Neural cell (in vitro differentiated cells): ENCODE results near the gene TBXA2R. TPM values are rescaled to one million over a fixed set of nuclear protein-coding genes. Genes with fewer than 3 reads are reported as not detected.
A peak's percentile ranks its signal among the peaks of the same experiment; 100 is the strongest.

Experiments used
- H2AFZ ChIP-seq: fragments of 200-600, 300-800 bp; sonication (generic), shearing (Covaris generic); 2 replicates; pipeline ENCODE4 v1.6.0; 2014; ENCODE audit warnings: low read depth, mild to moderate bottlenecking, antibody characterized with exemption, low read length, moderate library complexity
- H3F3A ChIP-seq: fragments of 200-600 bp; shearing (Covaris generic); 2 replicates; pipeline ENCODE4 v1.6.1; 2016; ENCODE audit warnings: mild to moderate bottlenecking, moderate library complexity, mixed read lengths, antibody characterized with exemption, low read length; ENCODE audit not compliant: insufficient read depth, poor library complexity, severe bottlenecking
- H3K27ac ChIP-seq: fragments of 200-600, 300-800 bp; sonication (generic), shearing (Covaris generic); 2 replicates; pipeline ENCODE4 v1.5.1; 2014; ENCODE audit warnings: mild to moderate bottlenecking, low read length, moderate library complexity
- H3K27me3 ChIP-seq: fragments of 300-800, 200-600 bp; sonication (generic), shearing (Covaris generic); 2 replicates; pipeline ENCODE4 v1.6.0; 2014; ENCODE audit warnings: mild to moderate bottlenecking, low read depth, low read length, moderate library complexity; ENCODE audit not compliant: insufficient read depth
- H3K36me3 ChIP-seq: fragments of 300-800, 200-600 bp; sonication (generic), shearing (Covaris generic); 2 replicates; pipeline ENCODE4 v1.5.1; 2014; ENCODE audit warnings: mild to moderate bottlenecking, antibody characterized with exemption, low read length, moderate library complexity; ENCODE audit not compliant: insufficient read depth
- H3K4me2 ChIP-seq: fragments of 300-800, 200-600 bp; sonication (generic), shearing (Covaris generic); 2 replicates; pipeline ENCODE4 v1.6.0; 2014; ENCODE audit warnings: mild to moderate bottlenecking, low read length
- H3K4me3 ChIP-seq: fragments of 300-800, 200-600 bp; sonication (generic), shearing (Covaris generic); 2 replicates; pipeline ENCODE4 v1.5.1; 2014; ENCODE audit warnings: mild to moderate bottlenecking, low read length, moderate library complexity
- H3K79me2 ChIP-seq: fragments of 200-600 bp; shearing (Covaris generic); replicated peaks from 2 replicates; pipeline ENCODE4 v1.6.0; 2014; ENCODE audit warnings: mild to moderate bottlenecking, low read length, moderate library complexity; ENCODE audit not compliant: insufficient read depth
- H3K9ac ChIP-seq: fragments of 300-800, 200-600 bp; sonication (generic), shearing (Covaris generic); 2 replicates; pipeline ENCODE4 v1.6.1; 2016; ENCODE audit warnings: mild to moderate bottlenecking, low read length, mixed read lengths
- H3K9me2 ChIP-seq: fragments of 200-600 bp; shearing (Covaris generic); 2 replicates; pipeline ENCODE4 v1.6.1; 2016; ENCODE audit warnings: mild to moderate bottlenecking, low read length, mixed read lengths; ENCODE audit not compliant: insufficient read depth
- H3K9me3 ChIP-seq: fragments of 200-600, 300-800 bp; sonication (generic), shearing (Covaris generic); 2 replicates; pipeline ENCODE4 v1.6.1; 2016; ENCODE audit warnings: mild to moderate bottlenecking, mixed run types, low read length, moderate library complexity, mixed read lengths
- H4K20me1 ChIP-seq: fragments of 200-600 bp; shearing (Covaris generic); 2 replicates; pipeline ENCODE4 v1.6.1; 2016; ENCODE audit warnings: mild to moderate bottlenecking, mixed run types; ENCODE audit not compliant: insufficient read depth
- CTCF ChIP-seq: fragments of 450-650 bp; IDR thresholded peaks from 2 replicates; pipeline ENCODE4 v1.5.1; 2014; ENCODE audit warnings: antibody characterized with exemption, mild to moderate bottlenecking, moderate library complexity; ENCODE audit not compliant: poor library complexity, severe bottlenecking
- EZH2 ChIP-seq: fragments of 200-600, 300-800 bp; shearing (Covaris generic), sonication (generic); IDR thresholded peaks from 2 replicates; pipeline ENCODE4 v1.6.1; 2014; ENCODE audit warnings: antibody characterized with exemption, low read length, borderline replicate concordance, mild to moderate bottlenecking; ENCODE audit not compliant: insufficient read depth, poor library complexity, severe bottlenecking
- MXI1 ChIP-seq: fragments of 450-650 bp; conservative IDR thresholded peaks from 2 replicates; pipeline ENCODE4 v1.6.1; 2014; ENCODE audit warnings: antibody characterized with exemption, mild to moderate bottlenecking; ENCODE audit not compliant: poor library complexity, severe bottlenecking
- POLR2AphosphoS5 ChIP-seq: IDR thresholded peaks from 2 replicates; pipeline ENCODE4 v1.6.1; 2012
- RAD21 ChIP-seq: fragments of 450-650 bp; conservative IDR thresholded peaks from 2 replicates; pipeline ENCODE4 v1.6.1; 2014; ENCODE audit warnings: antibody characterized with exemption, mild to moderate bottlenecking, moderate library complexity
- REST ChIP-seq: IDR thresholded peaks from 2 replicates; pipeline ENCODE4 v1.6.1; 2012; ENCODE audit warnings: borderline replicate concordance
- SMC3 ChIP-seq: fragments of 450-650 bp; conservative IDR thresholded peaks from 2 replicates; pipeline ENCODE4 v1.6.1; 2014; ENCODE audit warnings: antibody characterized with exemption, mild to moderate bottlenecking, moderate library complexity; ENCODE audit not compliant: poor library complexity
- TAF1 ChIP-seq: IDR thresholded peaks from 2 replicates; pipeline ENCODE4 v1.6.1; 2012; ENCODE audit warnings: low read depth
- polyA plus RNA-seq: library from polyadenylated mRNA; depleted of rRNA; stranded (reverse); fragments of >200 nt; gene quantifications from 2 replicates; pipeline ENCODE4 v1.2.3, GENCODE V29; 2014

Gene TBXA2R
- polyA plus RNA-seq, 1 donor from 2014 or later, result not detected

- Histone ChIP-seq H2AFZ (no peak overlapping the region), H3F3A (no peaks in the 10 kb centered on the region), H3K27me3 (no peaks in the 10 kb centered on the region), H3K9me3 (no peaks in the 10 kb centered on the region), H3K9ac (peak overlapping the region; percentile 60), H4K20me1 (no peaks in the 10 kb centered on the region), H3K36me3 (no peaks in the 10 kb centered on the region), H3K4me3 (peak overlapping the region; percentile 82), H3K27ac (no peak overlapping the region), H3K4me2 (peak overlapping the region; percentile 52), H3K9me2 (no peaks in the 10 kb centered on the region), H3K79me2 (no peaks in the 10 kb centered on the region)
- TF ChIP-seq REST, result no peak
- TF ChIP-seq MXI1, result no peak
- TF ChIP-seq EZH2, result no peak
- peak; percentile 28 for TF ChIP-seq RAD21
- TF ChIP-seq CTCF, result peak; percentile 49
Measured at GRCh38 chr19:3556978-3557460, 49.7 kb downstream of the TBXA2R start.

DNA sequence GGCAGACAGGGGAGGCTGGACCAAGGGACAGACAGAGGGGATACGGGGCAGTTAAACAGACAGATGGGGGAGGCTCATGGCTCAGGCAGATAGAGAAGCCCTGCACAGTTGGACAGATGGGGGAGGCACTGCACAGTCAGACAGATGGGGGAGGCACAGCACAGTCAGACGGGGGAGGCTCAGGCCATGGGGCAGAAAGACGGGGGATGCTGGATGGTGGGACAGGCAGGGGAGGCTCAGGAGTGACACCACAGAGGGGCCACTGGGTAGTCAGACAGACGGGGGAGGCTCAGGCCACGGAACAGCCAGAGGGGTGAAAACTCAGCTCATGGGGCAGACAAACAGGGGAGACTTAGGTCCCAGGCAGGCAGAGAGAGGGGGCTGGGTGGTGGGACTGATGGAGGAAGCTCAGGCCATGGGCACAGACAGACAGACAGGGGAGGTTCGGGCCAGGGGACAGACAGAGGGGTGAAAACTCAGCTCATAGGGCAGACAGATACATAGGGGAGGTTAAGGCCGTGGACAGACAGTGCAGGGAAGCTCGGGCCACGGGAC lies 50.2 kb downstream of the TBXA2R start:
- H3K27ac ChIP-seq, result no peak overlapping the region
- no peaks in the 10 kb centered on the region for H3K27me3 ChIP-seq
- peak overlapping the region; percentile 52 for H3K4me2 ChIP-seq
- no peaks in the 10 kb centered on the region for H4K20me1 ChIP-seq
- H3K9me2 ChIP-seq, result no peaks in the 10 kb centered on the region
- no peak for TF ChIP-seq TAF1
- no peak for TF ChIP-seq POLR2AphosphoS5
- no peak for TF ChIP-seq MXI1
- TF ChIP-seq RAD21, result no peak
- TF ChIP-seq SMC3, result no peak
- H3K79me2 ChIP-seq, result no peaks in the 10 kb centered on the region
- no peaks in the 10 kb centered on the region for H3F3A ChIP-seq
- H3K9me3 ChIP-seq, result no peaks in the 10 kb centered on the region
- no peak overlapping the region for H2AFZ ChIP-seq
- H3K4me3 ChIP-seq, result peak overlapping the region; percentile 82
- H3K9ac ChIP-seq, result peak overlapping the region; percentile 60
- H3K36me3 ChIP-seq, result no peaks in the 10 kb centered on the region
